WTC11 (cell line): ENCODE measurements around the gene VEGFB. TPM values are rescaled to one million over a fixed set of nuclear protein-coding genes. Genes with fewer than 3 reads are reported as not detected.
A peak's percentile ranks its signal among the peaks of the same experiment; 100 is the strongest.

Experiments used
- CREB1 ChIP-seq: sonication (generic); formaldehyde crosslinking; IDR thresholded peaks from 2 replicates; pipeline ENCODE4 v1.8.0; 2023; ENCODE audit warnings: mild to moderate bottlenecking, missing genetic modification reagents
- TCF7 ChIP-seq: sonication (generic); formaldehyde crosslinking; IDR thresholded peaks from 2 replicates; pipeline ENCODE4 v1.8.0; 2022; ENCODE audit warnings: mild to moderate bottlenecking, low read depth, missing genetic modification reagents, moderate library complexity
- ZNF121 ChIP-seq: sonication (generic); formaldehyde crosslinking; IDR thresholded peaks from 2 replicates; pipeline ENCODE4 v1.8.0; 2023; ENCODE audit warnings: missing genetic modification reagents
- total RNA-seq: library from RNA; stranded (reverse); gene quantifications from 3 replicates; pipeline ENCODE4 v1.2.3, GENCODE V29; 2021
- TF ChIP-seq, protein P1 (sequence below): fragments of 250-450 bp; sonication (Bioruptor Pico); IDR thresholded peaks from 2 replicates; pipeline ENCODE4 v1.9.0; 2021; ENCODE audit warnings: mild to moderate bottlenecking, borderline replicate concordance
- TF ChIP-seq, protein P2 (sequence below): sonication (generic); formaldehyde crosslinking; IDR thresholded peaks from 2 replicates; pipeline ENCODE4 v1.8.1; 2022; ENCODE audit warnings: mild to moderate bottlenecking, moderate library complexity, missing genetic modification reagents
- TF ChIP-seq, protein P3 (sequence below): sonication (generic); formaldehyde crosslinking; IDR thresholded peaks from 2 replicates; pipeline ENCODE4 v1.8.0; 2023; ENCODE audit warnings: missing genetic modification reagents, mild to moderate bottlenecking, borderline replicate concordance
- TF ChIP-seq, protein P4 (sequence below): sonication (generic); formaldehyde crosslinking; IDR thresholded peaks from 2 replicates; pipeline ENCODE4 v1.8.1; 2022; ENCODE audit warnings: low read depth, mild to moderate bottlenecking, moderate library complexity, missing genetic modification reagents, borderline replicate concordance
- TF ChIP-seq, protein P5 (sequence below): fragments of 250-450 bp; sonication (Bioruptor Pico); IDR thresholded peaks from 2 replicates; pipeline ENCODE4 v2.1.2; 2022; ENCODE audit warnings: mild to moderate bottlenecking, moderate library complexity
- TF ChIP-seq, protein P6 (sequence below): fragments of 200-600 bp; IDR thresholded peaks from 2 replicates; pipeline ENCODE4 v1.8.0; 2022; ENCODE audit warnings: antibody characterized with exemption

The VEGFB gene
- total RNA-seq, 1 experiment from 2014 or later, result 51.7 TPM

DNA sequence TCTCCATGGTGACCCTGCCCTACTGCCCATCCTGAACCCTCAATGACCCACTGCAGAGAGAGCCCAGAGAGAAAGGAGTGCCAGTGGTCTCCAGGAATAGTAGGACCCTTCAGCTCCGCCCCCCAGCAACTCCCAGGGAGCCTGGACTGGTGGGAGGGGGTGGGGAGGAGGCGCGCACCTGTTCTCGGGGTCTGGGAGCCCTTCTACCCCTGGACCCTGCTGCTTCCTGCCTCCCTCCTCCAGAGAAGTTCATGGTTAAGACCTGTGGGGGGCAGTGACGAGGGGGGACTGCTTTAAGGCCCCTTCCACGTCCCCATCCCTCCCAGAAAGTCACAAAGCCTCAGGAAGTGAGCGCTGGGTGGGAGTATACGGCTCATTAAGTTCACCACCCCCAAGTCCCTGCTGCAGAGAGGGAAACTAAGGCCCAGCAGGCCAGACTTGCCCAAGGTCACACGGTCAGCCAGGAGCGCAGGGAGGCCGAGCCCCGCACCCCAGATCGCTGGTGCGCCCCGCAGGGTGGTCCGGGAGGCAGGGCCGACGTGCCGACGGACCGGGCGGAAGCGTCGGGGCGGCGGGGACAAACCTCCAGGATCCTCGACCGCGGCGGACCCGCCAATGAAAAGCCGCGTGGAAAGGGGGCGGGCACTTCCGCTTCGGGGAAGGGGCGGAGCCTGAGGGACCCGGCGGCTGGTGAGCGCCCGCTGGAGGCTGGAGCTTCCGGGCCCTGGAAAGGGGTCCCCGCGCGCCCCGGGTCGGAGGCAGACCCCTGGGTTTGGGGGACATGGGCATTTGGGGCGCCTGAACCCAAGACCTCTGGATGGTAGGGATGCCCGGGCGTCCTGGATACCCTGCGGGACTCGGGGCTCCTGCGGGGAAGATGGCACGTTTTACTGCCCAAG lies 8.5 kb upstream of the VEGFB start, which contains the start of the genes NUDT22 and TRPT1 (continued):
- TF ChIP-seq, protein P1, sequence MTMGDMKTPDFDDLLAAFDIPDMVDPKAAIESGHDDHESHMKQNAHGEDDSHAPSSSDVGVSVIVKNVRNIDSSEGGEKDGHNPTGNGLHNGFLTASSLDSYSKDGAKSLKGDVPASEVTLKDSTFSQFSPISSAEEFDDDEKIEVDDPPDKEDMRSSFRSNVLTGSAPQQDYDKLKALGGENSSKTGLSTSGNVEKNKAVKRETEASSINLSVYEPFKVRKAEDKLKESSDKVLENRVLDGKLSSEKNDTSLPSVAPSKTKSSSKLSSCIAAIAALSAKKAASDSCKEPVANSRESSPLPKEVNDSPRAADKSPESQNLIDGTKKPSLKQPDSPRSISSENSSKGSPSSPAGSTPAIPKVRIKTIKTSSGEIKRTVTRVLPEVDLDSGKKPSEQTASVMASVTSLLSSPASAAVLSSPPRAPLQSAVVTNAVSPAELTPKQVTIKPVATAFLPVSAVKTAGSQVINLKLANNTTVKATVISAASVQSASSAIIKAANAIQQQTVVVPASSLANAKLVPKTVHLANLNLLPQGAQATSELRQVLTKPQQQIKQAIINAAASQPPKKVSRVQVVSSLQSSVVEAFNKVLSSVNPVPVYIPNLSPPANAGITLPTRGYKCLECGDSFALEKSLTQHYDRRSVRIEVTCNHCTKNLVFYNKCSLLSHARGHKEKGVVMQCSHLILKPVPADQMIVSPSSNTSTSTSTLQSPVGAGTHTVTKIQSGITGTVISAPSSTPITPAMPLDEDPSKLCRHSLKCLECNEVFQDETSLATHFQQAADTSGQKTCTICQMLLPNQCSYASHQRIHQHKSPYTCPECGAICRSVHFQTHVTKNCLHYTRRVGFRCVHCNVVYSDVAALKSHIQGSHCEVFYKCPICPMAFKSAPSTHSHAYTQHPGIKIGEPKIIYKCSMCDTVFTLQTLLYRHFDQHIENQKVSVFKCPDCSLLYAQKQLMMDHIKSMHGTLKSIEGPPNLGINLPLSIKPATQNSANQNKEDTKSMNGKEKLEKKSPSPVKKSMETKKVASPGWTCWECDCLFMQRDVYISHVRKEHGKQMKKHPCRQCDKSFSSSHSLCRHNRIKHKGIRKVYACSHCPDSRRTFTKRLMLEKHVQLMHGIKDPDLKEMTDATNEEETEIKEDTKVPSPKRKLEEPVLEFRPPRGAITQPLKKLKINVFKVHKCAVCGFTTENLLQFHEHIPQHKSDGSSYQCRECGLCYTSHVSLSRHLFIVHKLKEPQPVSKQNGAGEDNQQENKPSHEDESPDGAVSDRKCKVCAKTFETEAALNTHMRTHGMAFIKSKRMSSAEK (CRISPR knock-in tag), result no peak
- TF ChIP-seq ZNF121 (CRISPR knock-in tag) (no peak), CREB1 (CRISPR knock-in tag) (no peak), TCF7 (CRISPR knock-in tag) (no peak)
- TF ChIP-seq, protein P2, sequence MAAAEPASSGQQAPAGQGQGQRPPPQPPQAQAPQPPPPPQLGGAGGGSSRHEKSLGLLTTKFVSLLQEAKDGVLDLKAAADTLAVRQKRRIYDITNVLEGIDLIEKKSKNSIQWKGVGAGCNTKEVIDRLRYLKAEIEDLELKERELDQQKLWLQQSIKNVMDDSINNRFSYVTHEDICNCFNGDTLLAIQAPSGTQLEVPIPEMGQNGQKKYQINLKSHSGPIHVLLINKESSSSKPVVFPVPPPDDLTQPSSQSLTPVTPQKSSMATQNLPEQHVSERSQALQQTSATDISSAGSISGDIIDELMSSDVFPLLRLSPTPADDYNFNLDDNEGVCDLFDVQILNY (CRISPR knock-in tag), result peak; percentile 65; the same call in 1 of the 2 replicates
- TF ChIP-seq, protein P3, sequence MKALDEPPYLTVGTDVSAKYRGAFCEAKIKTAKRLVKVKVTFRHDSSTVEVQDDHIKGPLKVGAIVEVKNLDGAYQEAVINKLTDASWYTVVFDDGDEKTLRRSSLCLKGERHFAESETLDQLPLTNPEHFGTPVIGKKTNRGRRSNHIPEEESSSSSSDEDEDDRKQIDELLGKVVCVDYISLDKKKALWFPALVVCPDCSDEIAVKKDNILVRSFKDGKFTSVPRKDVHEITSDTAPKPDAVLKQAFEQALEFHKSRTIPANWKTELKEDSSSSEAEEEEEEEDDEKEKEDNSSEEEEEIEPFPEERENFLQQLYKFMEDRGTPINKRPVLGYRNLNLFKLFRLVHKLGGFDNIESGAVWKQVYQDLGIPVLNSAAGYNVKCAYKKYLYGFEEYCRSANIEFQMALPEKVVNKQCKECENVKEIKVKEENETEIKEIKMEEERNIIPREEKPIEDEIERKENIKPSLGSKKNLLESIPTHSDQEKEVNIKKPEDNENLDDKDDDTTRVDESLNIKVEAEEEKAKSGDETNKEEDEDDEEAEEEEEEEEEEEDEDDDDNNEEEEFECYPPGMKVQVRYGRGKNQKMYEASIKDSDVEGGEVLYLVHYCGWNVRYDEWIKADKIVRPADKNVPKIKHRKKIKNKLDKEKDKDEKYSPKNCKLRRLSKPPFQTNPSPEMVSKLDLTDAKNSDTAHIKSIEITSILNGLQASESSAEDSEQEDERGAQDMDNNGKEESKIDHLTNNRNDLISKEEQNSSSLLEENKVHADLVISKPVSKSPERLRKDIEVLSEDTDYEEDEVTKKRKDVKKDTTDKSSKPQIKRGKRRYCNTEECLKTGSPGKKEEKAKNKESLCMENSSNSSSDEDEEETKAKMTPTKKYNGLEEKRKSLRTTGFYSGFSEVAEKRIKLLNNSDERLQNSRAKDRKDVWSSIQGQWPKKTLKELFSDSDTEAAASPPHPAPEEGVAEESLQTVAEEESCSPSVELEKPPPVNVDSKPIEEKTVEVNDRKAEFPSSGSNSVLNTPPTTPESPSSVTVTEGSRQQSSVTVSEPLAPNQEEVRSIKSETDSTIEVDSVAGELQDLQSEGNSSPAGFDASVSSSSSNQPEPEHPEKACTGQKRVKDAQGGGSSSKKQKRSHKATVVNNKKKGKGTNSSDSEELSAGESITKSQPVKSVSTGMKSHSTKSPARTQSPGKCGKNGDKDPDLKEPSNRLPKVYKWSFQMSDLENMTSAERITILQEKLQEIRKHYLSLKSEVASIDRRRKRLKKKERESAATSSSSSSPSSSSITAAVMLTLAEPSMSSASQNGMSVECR (CRISPR knock-in tag), result no peak
- TF ChIP-seq, protein P4, sequence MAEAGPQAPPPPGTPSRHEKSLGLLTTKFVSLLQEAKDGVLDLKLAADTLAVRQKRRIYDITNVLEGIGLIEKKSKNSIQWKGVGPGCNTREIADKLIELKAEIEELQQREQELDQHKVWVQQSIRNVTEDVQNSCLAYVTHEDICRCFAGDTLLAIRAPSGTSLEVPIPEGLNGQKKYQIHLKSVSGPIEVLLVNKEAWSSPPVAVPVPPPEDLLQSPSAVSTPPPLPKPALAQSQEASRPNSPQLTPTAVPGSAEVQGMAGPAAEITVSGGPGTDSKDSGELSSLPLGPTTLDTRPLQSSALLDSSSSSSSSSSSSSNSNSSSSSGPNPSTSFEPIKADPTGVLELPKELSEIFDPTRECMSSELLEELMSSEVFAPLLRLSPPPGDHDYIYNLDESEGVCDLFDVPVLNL (CRISPR knock-in tag), result no peak
- TF ChIP-seq, protein P5, sequence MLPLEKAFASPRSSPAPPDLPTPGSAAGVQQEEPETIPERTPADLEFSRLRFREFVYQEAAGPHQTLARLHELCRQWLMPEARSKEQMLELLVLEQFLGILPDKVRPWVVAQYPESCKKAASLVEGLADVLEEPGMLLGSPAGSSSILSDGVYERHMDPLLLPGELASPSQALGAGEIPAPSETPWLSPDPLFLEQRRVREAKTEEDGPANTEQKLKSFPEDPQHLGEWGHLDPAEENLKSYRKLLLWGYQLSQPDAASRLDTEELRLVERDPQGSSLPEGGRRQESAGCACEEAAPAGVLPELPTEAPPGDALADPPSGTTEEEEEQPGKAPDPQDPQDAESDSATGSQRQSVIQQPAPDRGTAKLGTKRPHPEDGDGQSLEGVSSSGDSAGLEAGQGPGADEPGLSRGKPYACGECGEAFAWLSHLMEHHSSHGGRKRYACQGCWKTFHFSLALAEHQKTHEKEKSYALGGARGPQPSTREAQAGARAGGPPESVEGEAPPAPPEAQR (CRISPR knock-in tag), result no peak
- TF ChIP-seq, protein P6, sequence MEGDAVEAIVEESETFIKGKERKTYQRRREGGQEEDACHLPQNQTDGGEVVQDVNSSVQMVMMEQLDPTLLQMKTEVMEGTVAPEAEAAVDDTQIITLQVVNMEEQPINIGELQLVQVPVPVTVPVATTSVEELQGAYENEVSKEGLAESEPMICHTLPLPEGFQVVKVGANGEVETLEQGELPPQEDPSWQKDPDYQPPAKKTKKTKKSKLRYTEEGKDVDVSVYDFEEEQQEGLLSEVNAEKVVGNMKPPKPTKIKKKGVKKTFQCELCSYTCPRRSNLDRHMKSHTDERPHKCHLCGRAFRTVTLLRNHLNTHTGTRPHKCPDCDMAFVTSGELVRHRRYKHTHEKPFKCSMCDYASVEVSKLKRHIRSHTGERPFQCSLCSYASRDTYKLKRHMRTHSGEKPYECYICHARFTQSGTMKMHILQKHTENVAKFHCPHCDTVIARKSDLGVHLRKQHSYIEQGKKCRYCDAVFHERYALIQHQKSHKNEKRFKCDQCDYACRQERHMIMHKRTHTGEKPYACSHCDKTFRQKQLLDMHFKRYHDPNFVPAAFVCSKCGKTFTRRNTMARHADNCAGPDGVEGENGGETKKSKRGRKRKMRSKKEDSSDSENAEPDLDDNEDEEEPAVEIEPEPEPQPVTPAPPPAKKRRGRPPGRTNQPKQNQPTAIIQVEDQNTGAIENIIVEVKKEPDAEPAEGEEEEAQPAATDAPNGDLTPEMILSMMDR, result no peak
